HCEC 1CT (cell line): ENCODE results near the gene UBTF.

ENCODE experiments used
- DNase-seq: peaks from one replicate; pipeline ENCODE4 v3.0.0-alpha.2; 2017

UBTF gene

DNA sequence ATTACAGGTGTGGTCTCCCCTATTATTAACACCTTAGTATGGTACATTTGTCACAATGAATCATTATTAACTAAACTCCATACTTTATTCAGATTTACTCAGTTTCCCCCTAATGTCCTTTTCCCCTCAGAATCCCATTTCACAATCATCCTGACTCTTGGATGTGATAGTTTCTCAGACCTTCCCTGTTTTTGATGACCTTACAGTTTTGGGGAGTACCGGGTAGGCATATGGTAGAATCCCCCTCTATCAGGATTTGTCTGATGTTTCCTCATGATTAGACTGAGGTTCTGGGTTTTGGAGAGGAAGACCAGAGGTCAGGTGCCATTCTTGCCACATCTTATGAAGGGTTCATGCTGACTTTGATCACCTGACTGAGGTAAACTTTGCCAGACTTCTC, 55.0 kb downstream of the UBTF start:
- no peak for DNase-seq

DNA sequence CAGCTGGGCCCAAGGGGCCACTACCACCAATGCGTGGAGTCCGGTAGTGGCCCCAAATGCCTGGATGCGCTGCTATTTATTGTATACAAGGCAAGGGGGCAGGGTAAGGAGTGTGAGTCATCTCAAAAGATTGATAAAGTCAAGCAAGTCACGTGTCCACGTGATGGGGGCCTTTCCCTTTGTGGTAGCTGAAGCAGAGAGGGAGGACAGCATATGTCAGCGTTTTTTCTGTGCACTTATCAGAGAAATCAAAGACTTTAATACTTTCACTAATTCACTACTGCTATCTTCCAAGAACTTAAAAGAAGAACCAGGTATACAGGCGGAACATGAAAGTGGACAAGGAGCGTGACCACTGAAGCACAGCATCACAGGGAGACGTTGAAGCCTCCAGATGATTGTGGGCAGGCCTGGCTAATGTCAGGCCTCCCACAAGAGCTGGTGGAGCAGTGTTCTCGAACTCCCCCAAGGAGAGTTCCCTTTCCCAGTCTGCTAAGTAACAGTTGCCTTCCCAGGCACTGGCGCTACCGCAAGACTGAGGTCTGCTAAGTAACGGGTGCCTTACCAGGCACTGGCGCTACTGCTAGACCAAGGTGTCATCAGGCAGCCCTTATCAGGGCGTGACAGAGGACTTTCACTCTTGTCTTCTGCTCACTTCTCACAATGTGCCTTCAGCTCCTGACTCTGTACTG, 59.8 kb downstream of the UBTF start:
- no peak for DNase-seq

DNA sequence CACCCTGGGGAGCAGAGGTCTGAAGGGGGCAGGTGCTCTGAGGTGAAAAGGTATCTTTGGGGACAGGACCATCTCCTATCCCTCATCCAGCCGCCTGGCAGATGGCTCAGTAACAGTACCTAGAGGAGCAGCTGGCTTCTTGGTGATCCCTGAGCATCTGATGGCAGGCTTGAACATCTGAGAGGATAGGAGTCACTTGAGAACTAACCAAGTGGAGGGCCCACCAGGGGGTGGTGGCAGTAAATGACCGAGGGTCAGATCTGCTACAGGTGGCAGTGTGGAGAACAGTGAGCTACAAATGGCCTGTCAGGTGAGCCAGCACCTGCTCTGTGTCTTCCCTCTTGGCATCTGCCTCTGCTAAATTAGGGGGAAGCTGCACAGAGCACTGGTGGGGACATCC, 64.0 kb downstream of the UBTF start:
- no peak for DNase-seq
